Measurements from ENCODE around the gene BPNT1. TPM values are rescaled to one million over a fixed set of nuclear protein-coding genes. Genes with fewer than 3 reads are reported as not detected.
"Not testable (repeated sequence)": the region's sequence is repeated elsewhere in the genome, so short reads cannot be mapped to it uniquely, and the experiment has no call there.

Gene BPNT1
- total RNA-seq, 6 experiments from 2014 or later: 13.6 to 26.1 (median 16.8) TPM

GRCh38 chr1:220121791-220122530 lies 32.4 kb upstream of the BPNT1 start:
- no peak overlapping the region for H3K4me3 ChIP-seq
- ATAC-seq: peak; percentile 74 to 91 (median 82)
- intact Hi-C loops (cut with DNase I): no loop called here
- peaks cover 0 to 8% (median 0%) of the 10 kb centered on the region in 4 donors for H3K4me1 ChIP-seq
- peaks cover 0 to 8% (median under 1%) of the 10 kb centered on the region in 4 donors for H3K36me3 ChIP-seq
- no peak for DNase-seq
- H3K27ac ChIP-seq: peak overlapping the region; percentile 29 to 70 (median 52)
- no peak for TF ChIP-seq POLR2A (IDR thresholded peaks at IDR 0.05)
- TF ChIP-seq CTCF (IDR thresholded peaks at IDR 0.05): no peak
- no peaks in the 10 kb centered on the region for H3K9me3 ChIP-seq
- WGBS (ENCODE audit: insufficient coverage, low coverage, low lambda C conversion rate, missing lambda C conversion rate): 63% methylated on average over 8 of the region's 8 CpGs
- H3K27me3 ChIP-seq: no peaks in the 10 kb centered on the region

- intact Hi-C loops (cut with DNase I): no loop called here
- H3K36me3 ChIP-seq: peaks cover 0 to 25% (median 2%) of the 10 kb centered on the region in 4 donors
- H3K9me3 ChIP-seq: no peaks in the 10 kb centered on the region
- no peak overlapping the region for H3K4me3 ChIP-seq
- 75% methylated on average over 6 of the region's 6 CpGs for WGBS (ENCODE audit: insufficient coverage, low coverage, low lambda C conversion rate, missing lambda C conversion rate)
- no peak overlapping the region for H3K27ac ChIP-seq
- no peaks in the 10 kb centered on the region for H3K27me3 ChIP-seq
- H3K4me1 ChIP-seq: peaks cover 0 to 8% (median 0%) of the 10 kb centered on the region in 4 donors
- TF ChIP-seq CTCF (IDR thresholded peaks at IDR 0.05): no peak
- TF ChIP-seq POLR2A (IDR thresholded peaks at IDR 0.05): no peak
- DNase-seq: no peak
- no peak for ATAC-seq
Observed at GRCh38 chr1:220119043-220119512, 29.5 kb upstream of the BPNT1 start.

- Histone ChIP-seq H3K27me3 (no peaks in the 10 kb centered on the region), H3K4me1 (no peaks in the 10 kb centered on the region), H3K36me3 (peaks cover 0 to 63% (median 10%) of the 10 kb centered on the region in 4 donors), H3K27ac (no peak overlapping the region), H3K9me3 (no peaks in the 10 kb centered on the region), H3K4me3 (no peak overlapping the region)
- peak in 2 of 4 donors; percentile 41 to 59 for ATAC-seq
- intact Hi-C loops (cut with DNase I): no loop called here
- whole genome bisulfite sequencing (ENCODE audit: insufficient coverage, low coverage, low lambda C conversion rate, missing lambda C conversion rate): 76% methylated on average over 5 of the region's 5 CpGs
- TF ChIP-seq CTCF (IDR thresholded peaks at IDR 0.05): peak in 3 of 4 donors; percentile 40 to 57 (median 57)
- no peak for TF ChIP-seq POLR2A (IDR thresholded peaks at IDR 0.05)
- DNase-seq: no peak
Observed at GRCh38 chr1:220113136-220113695, 23.6 kb upstream of the BPNT1 start.

- H3K27ac ChIP-seq; intact Hi-C loops (cut with DNase I): not testable (repeated sequence)
- peaks cover 0 to 66% (median 10%) of the 10 kb centered on the region in 4 donors for H3K36me3 ChIP-seq
Observed at GRCh38 chr1:220112600-220112999, 23.0 kb upstream of the BPNT1 start.

GRCh38 chr1:220110473-220110872 lies 20.9 kb upstream of the BPNT1 start:
- H3K27ac ChIP-seq; DNase-seq; H3K4me3 ChIP-seq; ATAC-seq; intact Hi-C loops (cut with DNase I); H3K27me3 ChIP-seq; H3K4me1 ChIP-seq; H3K9me3 ChIP-seq: not testable (repeated sequence)
- WGBS (ENCODE audit: insufficient coverage, low coverage, low lambda C conversion rate, missing lambda C conversion rate): 100% methylated on average over 1 of the region's 6 CpGs
- H3K36me3 ChIP-seq: peaks cover 0 to 73% (median 19%) of the 10 kb centered on the region in 4 donors

More at GRCh38 chr1:220112600-220112999, 23.0 kb upstream of the BPNT1 start:
- not testable (repeated sequence) for DNase-seq, ATAC-seq, H3K9me3 ChIP-seq, H3K4me1 ChIP-seq, H3K4me3 ChIP-seq, H3K27me3 ChIP-seq
- WGBS (ENCODE audit: insufficient coverage, low coverage, low lambda C conversion rate, missing lambda C conversion rate): 100% methylated on average over 4 of the region's 4 CpGs
